Epithelial cell of proximal tubule (primary cell): ENCODE measurements around the gene GRHPR. TPM values are rescaled to one million over a fixed set of nuclear protein-coding genes. Genes with fewer than 3 reads are reported as not detected.

Experiments
- DNase-seq: peaks from one replicate; pipeline ENCODE4 v3.0.0-alpha.2; 2011; ENCODE audit warnings: low read depth
- H3K4me3 ChIP-seq: 2 replicates; pipeline ENCODE4 v1.5.1; 2011; ENCODE audit warnings: low read depth, mild to moderate bottlenecking, low read length
- total RNA-seq: library from RNA; depleted of rRNA; stranded (reverse); fragments of >200 nt; gene quantifications from 2 replicates; pipeline ENCODE4 v1.2.3, GENCODE V29; 2015
- TF ChIP-seq, protein P1 (sequence below): conservative IDR thresholded peaks from 2 replicates; pipeline ENCODE4 v1.5.1; 2012; ENCODE audit warnings: low read depth, mild to moderate bottlenecking, low read length

Gene GRHPR
- total RNA-seq, 1 donor from 2014 or later: 138 TPM

GRCh38 chr9:37379835-37380234 lies 42.7 kb upstream of the GRHPR start:
- no peak overlapping the region for H3K4me3 ChIP-seq
- TF ChIP-seq, protein P1, sequence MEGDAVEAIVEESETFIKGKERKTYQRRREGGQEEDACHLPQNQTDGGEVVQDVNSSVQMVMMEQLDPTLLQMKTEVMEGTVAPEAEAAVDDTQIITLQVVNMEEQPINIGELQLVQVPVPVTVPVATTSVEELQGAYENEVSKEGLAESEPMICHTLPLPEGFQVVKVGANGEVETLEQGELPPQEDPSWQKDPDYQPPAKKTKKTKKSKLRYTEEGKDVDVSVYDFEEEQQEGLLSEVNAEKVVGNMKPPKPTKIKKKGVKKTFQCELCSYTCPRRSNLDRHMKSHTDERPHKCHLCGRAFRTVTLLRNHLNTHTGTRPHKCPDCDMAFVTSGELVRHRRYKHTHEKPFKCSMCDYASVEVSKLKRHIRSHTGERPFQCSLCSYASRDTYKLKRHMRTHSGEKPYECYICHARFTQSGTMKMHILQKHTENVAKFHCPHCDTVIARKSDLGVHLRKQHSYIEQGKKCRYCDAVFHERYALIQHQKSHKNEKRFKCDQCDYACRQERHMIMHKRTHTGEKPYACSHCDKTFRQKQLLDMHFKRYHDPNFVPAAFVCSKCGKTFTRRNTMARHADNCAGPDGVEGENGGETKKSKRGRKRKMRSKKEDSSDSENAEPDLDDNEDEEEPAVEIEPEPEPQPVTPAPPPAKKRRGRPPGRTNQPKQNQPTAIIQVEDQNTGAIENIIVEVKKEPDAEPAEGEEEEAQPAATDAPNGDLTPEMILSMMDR: no peak
- DNase-seq: no peak

GRCh38 chr9:37380570-37380969 lies 41.9 kb upstream of the GRHPR start:
- H3K4me3 ChIP-seq: no peak overlapping the region

GRCh38 chr9:37381094-37381741 lies 41.3 kb upstream of the GRHPR start:
- no peak overlapping the region for H3K4me3 ChIP-seq
- TF ChIP-seq, protein P1: no peak
- DNase-seq: no peak

More at GRCh38 chr9:37380570-37380969, 41.9 kb upstream of the GRHPR start:
- TF ChIP-seq, protein P1: no peak
- no peak for DNase-seq

DNA sequence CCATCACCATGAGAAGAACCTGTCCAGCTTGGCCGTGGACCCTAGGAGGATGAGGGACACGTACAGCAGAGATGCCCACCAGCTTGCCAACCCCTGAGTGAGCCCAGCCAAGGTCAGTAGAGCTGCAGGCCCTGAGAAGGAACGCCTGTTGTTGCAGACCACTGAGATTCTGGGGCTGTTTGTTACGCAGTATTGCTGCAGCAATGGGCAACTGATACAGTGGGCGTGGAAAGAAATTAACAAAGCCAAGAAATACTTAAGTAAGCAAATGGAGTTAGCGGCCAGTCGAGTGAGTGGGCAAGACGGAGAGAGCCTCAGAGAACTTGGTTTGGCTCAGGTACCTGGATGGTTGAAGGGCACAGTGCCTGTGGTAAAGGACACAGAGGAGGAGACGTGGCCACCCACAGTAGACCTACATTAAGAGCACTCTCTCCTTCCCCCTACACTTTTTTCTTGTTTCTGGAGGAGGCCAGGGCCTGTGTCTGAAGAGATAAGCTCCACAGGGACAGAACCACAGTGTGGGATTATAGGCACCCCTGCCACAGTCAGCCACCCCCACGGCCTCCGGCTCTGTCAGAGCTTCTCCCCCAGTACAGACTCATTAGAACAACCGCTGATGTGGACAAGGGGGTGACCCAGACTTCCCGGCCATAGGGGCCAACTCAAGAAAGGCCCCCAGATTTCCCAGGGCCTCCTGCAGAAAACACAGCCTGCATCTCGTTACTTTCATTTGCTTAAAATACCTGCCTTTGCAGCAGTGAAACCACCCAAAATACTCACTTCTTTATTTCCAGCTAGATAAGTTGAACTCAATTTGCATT lies 40.1 kb upstream of the GRHPR start:
- H3K4me3 ChIP-seq: no peak overlapping the region
- TF ChIP-seq, protein P1: no peak
- no peak for DNase-seq

DNA sequence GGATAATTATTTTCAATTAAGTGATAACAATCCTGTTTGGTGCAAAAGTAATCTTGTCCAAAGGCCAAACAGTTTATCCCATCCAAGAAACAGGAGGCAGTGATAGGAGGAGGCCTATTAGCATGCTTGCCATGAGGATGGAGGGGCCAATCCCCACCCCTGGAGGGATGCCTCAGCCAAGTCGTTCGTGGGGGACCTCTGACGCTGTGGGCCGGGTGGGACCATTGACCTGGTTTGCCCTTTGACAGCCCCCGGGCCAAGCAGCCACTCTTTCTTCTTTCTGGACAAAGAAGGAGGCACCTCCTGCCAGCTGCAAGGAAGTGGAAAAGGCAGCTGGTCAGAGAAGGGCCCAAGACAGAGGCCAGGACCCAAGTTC lies 39.5 kb upstream of the GRHPR start:
- DNase-seq: no peak
- TF ChIP-seq, protein P1: no peak

DNA sequence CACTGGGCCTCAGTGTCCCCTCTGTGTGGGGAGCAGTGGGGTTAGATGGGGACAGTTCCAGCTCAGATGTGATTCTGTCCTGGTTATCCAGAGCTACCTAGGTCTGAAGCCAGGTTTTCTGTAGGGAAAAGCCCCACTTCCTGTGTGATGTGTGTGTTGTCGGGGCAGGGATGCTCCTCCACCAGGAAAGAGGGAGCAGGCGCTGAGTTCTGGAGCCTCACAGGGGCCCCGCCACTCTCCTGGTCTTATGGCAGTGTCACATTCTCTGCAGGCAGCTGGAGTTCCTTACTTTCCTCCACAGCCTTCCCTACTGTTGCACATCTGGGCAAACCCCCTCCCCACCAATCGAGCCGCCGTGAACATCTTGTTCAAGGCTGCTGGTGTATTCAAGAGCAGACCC lies 39.1 kb upstream of the GRHPR start:
- no peak overlapping the region for H3K4me3 ChIP-seq
- DNase-seq: no peak
- TF ChIP-seq, protein P1: no peak

More for the DNA sequence above, 39.5 kb upstream of the GRHPR start:
- H3K4me3 ChIP-seq: no peak overlapping the region
